A549 (cell line): ENCODE results near the gene SLC26A2. TPM values are rescaled to one million over a fixed set of nuclear protein-coding genes. Genes with fewer than 3 reads are reported as not detected.

Source experiments
- ATAC-seq, 2 experiments: fragments of 200-7000 bp in 1 of 2; fragments of >200 bp in 1 of 2; cut with Nextera tagmentation in 1 of 2; cut with Tn5 transposase in 1 of 2; 3 replicates each; pipeline versions ENCODE4 v1.8.0 to v1.9.1; 2018 to 2020; ENCODE audit warnings: mild to moderate bottlenecking in 1 of 2, moderate library complexity in 1 of 2
- CTCF ChIA-PET: fragments of 300-600 bp; sonication (Branson Sonifier 250); formaldehyde crosslinking; extraction: SDS; loops from one replicate; lab custom pipeline; 2021; ENCODE audit warnings: antibody characterized with exemption, inconsistent platforms; lab: Yijun Ruan, JAX
- POLR2A ChIA-PET: fragments of 350-600 bp; formaldehyde crosslinking; extraction: SDS; loops from one replicate; lab custom pipeline; 2021; ENCODE audit warnings: antibody characterized with exemption, inconsistent platforms; lab: Yijun Ruan, JAX
- DNase-seq, 2 experiments: peaks; one replicate each; pipeline versions ENCODE4 v3.0.0 to v3.0.0-alpha.2; 2011 to 2016; ENCODE audit warnings: low read depth in 1 of 2, low spot score in 1 of 2
- FAIRE-seq: peaks from 2 replicates; lab custom pipeline; 2011; peaks lifted over from hg19 to GRCh38; lab: Jason Lieb, UNC
- H3K27ac ChIP-seq, 2 experiments: fragments of >200 bp; sonication (Bioruptor Twin); formaldehyde crosslinking; 3 replicates each; pipeline ENCODE4 v1.5.1; 2016 to 2017
- H3K4me1 ChIP-seq: fragments of >200 bp; sonication (Bioruptor Twin); formaldehyde crosslinking; 3 replicates; pipeline ENCODE4 v1.6.1; 2016
- H3K4me2 ChIP-seq: fragments of >200 bp; sonication (Bioruptor Twin); formaldehyde crosslinking; 3 replicates; pipeline ENCODE4 v1.6.1; 2016
- H3K4me3 ChIP-seq: fragments of >200 bp; sonication (Bioruptor Twin); formaldehyde crosslinking; 3 replicates; pipeline ENCODE4 v1.5.1; 2016
- H3K9me3 ChIP-seq: fragments of >200 bp; sonication (Bioruptor Twin); formaldehyde crosslinking; 3 replicates; pipeline ENCODE4 v1.6.1; 2016
- BHLHE40 ChIP-seq: IDR thresholded peaks from 2 replicates; pipeline ENCODE4 v1.6.1; 2012; ENCODE audit warnings: low read depth, low read length, inconsistent platforms
- CBX8 ChIP-seq: fragments of 200-600 bp; sonication (generic); IDR thresholded peaks from 2 replicates; pipeline ENCODE4 v1.6.1; 2016
- CEBPB ChIP-seq, 2 experiments: fragments of >200 bp in 1 of 2; sonication (Bioruptor Twin) in 1 of 2; formaldehyde crosslinking in 1 of 2; IDR thresholded peaks; 2 replicates each; pipeline ENCODE4 v1.6.1; 2012 to 2016
- CHD2 ChIP-seq: fragments of 150-350 bp; IDR thresholded peaks from 2 replicates; pipeline ENCODE4 v1.6.1; 2014; ENCODE audit warnings: low read length; ENCODE audit not compliant: partially characterized antibody
- CHD4 ChIP-seq: fragments of 200-600 bp; sonication (generic); IDR thresholded peaks from 2 replicates; pipeline ENCODE4 v1.6.1; 2016; ENCODE audit warnings: antibody characterized with exemption, mild to moderate bottlenecking, borderline replicate concordance
- HDAC2 ChIP-seq: fragments of 200-600 bp; sonication (generic); IDR thresholded peaks from 2 replicates; pipeline ENCODE4 v1.6.1; 2016
- HEYL ChIP-seq: fragments of 250-450 bp; sonication (Bioruptor Pico); IDR thresholded peaks from 2 replicates; pipeline ENCODE4 v1.8.0; 2021; ENCODE audit warnings: mild to moderate bottlenecking, moderate library complexity
- JUN ChIP-seq, 2 experiments: fragments of >200 bp; sonication (Bioruptor Twin); formaldehyde crosslinking; IDR thresholded peaks; 2 replicates in 1 of 2; 3 replicates in 1 of 2; pipeline ENCODE4 v1.6.1; 2016 to 2017
- JUNB ChIP-seq: fragments of >200 bp; sonication (Bioruptor Twin); formaldehyde crosslinking; IDR thresholded peaks from 2 replicates; pipeline ENCODE4 v1.6.1; 2016
- KDM1A ChIP-seq: fragments of 200-600 bp; sonication (generic); IDR thresholded peaks from 2 replicates; pipeline ENCODE4 v1.6.1; 2016; ENCODE audit warnings: low read depth, mild to moderate bottlenecking
- KDM5A ChIP-seq: fragments of 200-600 bp; sonication (generic); IDR thresholded peaks from 2 replicates; pipeline ENCODE4 v1.6.1; 2016; ENCODE audit warnings: antibody characterized with exemption, mild to moderate bottlenecking
- MAX ChIP-seq: IDR thresholded peaks from 2 replicates; pipeline ENCODE4 v1.6.1; 2012
- MAZ ChIP-seq: fragments of 150-350 bp; IDR thresholded peaks from 2 replicates; pipeline ENCODE4 v1.6.1; 2014; ENCODE audit warnings: antibody characterized with exemption, low read depth, low read length, borderline replicate concordance
- MYC ChIP-seq: IDR thresholded peaks from 2 replicates; pipeline ENCODE4 v1.6.1; 2012; ENCODE audit warnings: mild to moderate bottlenecking, inconsistent platforms, low read length, improper control_type of control experiment, borderline replicate concordance
- NPAS2 ChIP-seq: fragments of 250-450 bp; sonication (Bioruptor Pico); IDR thresholded peaks from 2 replicates; pipeline ENCODE4 v1.8.0; 2022; ENCODE audit warnings: mild to moderate bottlenecking, moderate library complexity, borderline replicate concordance
- POLR2A ChIP-seq: IDR thresholded peaks from 2 replicates; pipeline ENCODE4 v1.6.1; 2012; ENCODE audit warnings: mild to moderate bottlenecking, low read length
- POLR2AphosphoS2 ChIP-seq: conservative IDR thresholded peaks from 2 replicates; pipeline ENCODE4 v1.6.1; 2012; ENCODE audit warnings: low read length, improper control_type of control experiment, inconsistent platforms
- RAD21 ChIP-seq, 2 experiments: fragments of >200 bp in 1 of 2; sonication (Bioruptor Twin) in 1 of 2; formaldehyde crosslinking in 1 of 2; IDR thresholded peaks in 1 of 2; conservative IDR thresholded peaks in 1 of 2; 2 replicates in 1 of 2; 3 replicates in 1 of 2; pipeline ENCODE4 v1.6.1; 2012 to 2018; ENCODE audit warnings: inconsistent platforms in 1 of 2
- RARB ChIP-seq: fragments of 250-450 bp; sonication (Bioruptor Pico); IDR thresholded peaks from 2 replicates; pipeline ENCODE4 v1.8.0; 2021; ENCODE audit warnings: mild to moderate bottlenecking, moderate library complexity
- SMC3 ChIP-seq: fragments of >200 bp; sonication (Bioruptor Twin); formaldehyde crosslinking; IDR thresholded peaks from 3 replicates; pipeline ENCODE4 v1.6.1; 2018; ENCODE audit warnings: inconsistent platforms
- TP53 ChIP-seq: fragments of 250-450 bp; sonication (Bioruptor Pico); IDR thresholded peaks from 2 replicates; pipeline ENCODE4 v1.5.0; 2021; ENCODE audit warnings: mild to moderate bottlenecking, moderate library complexity
- USF2 ChIP-seq: fragments of 450-650 bp; IDR thresholded peaks from 2 replicates; pipeline ENCODE4 v1.6.1; 2014; ENCODE audit warnings: antibody characterized with exemption
- ZC3H11A ChIP-seq: fragments of 450-650 bp; IDR thresholded peaks from 2 replicates; pipeline ENCODE4 v1.6.1; 2014; ENCODE audit warnings: antibody characterized with exemption, mild to moderate bottlenecking
- ZNF302 ChIP-seq: fragments of 250-450 bp; sonication (Bioruptor Pico); IDR thresholded peaks from 2 replicates; pipeline ENCODE4 v1.9.0; 2021; ENCODE audit warnings: inconsistent platforms, mild to moderate bottlenecking, moderate library complexity
- WGBS: methylation state at CpG from one replicate; pipeline ENCODE4 v1.1.6; 2017; ENCODE audit errors: missing lambda C conversion rate; 5-methylcytosine and 5-hydroxymethylcytosine counted together
- polyA plus RNA-seq, 4 experiments: library from polyadenylated mRNA; depleted of rRNA in 3 of 4; stranded (reverse); fragments of >200 nt; fragmentation: RNase III in 1 of 4; extraction: RNeasy Plus Mini Kit Qiagen cat#74134 plus additional on column Dnase treatment in 1 of 4; gene quantifications; 2 replicates in 3 of 4; 3 replicates in 1 of 4; pipeline ENCODE4 v1.2.3, GENCODE V29; 2011 to 2017
- TF ChIP-seq, protein P1 (sequence below): IDR thresholded peaks from 2 replicates; pipeline ENCODE4 v1.6.1; 2012
- TF ChIP-seq, protein P2 (sequence below): fragments of >200 bp; sonication (Bioruptor Twin); formaldehyde crosslinking; IDR thresholded peaks from 3 replicates; pipeline ENCODE4 v1.5.1; 2016
- TF ChIP-seq, protein P3 (sequence below): fragments of 150-350 bp; IDR thresholded peaks from 2 replicates; pipeline ENCODE4 v1.6.1; 2014; ENCODE audit warnings: low read depth, mild to moderate bottlenecking, low read length

The SLC26A2 gene
- polyA plus RNA-seq, 2 of the 4 experiments (the other 2 are of a cell fraction), result 31.9 to 32.2 TPM

DNA sequence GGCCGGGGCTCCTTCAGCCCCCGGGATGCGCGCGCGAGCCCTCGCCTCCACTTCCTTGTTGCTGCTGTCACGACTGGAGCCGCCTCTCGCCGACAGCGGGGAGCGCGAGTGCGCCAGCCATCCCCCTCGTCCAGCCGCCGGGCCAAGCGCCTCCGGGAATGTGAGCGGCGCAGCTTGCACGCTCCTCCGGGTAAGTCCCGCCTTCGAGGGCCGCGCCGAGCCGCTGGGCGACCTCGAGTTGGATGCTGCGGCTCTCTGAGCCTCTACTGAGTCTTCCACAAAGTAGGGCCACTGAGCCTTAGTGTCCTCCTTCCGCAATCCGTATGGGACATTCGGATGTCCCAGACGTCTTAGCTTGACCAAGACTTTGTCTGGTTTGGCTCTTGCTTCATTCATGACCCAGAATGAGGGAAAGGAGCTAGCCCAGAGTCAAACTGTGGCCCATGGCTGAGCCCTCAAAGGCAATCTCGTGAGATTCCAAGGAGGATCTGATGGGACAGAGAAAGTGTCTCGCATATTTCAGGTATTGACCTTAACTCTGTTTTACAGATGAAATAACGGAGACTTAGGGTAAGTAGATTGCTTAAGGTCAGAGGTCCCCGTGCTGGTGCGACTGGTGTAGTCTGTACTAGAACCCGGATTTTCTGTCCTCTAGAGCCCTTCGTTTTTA, 40.6 kb downstream of the SLC26A2 start (continued):
- TF ChIP-seq MAX, result no peak
- TF ChIP-seq MAZ, result no peak
- TF ChIP-seq HDAC2, result no peak
- TF ChIP-seq CHD2, result peak; percentile 80
- TF ChIP-seq POLR2A, result no peak
- TF ChIP-seq CHD4, result no peak
- no peak for TF ChIP-seq CEBPB (IDR thresholded peaks at IDR 0.05)
- no peak for TF ChIP-seq CBX8
- TF ChIP-seq ZNF302 (CRISPR knock-in tag), result no peak
- TF ChIP-seq, protein P1, sequence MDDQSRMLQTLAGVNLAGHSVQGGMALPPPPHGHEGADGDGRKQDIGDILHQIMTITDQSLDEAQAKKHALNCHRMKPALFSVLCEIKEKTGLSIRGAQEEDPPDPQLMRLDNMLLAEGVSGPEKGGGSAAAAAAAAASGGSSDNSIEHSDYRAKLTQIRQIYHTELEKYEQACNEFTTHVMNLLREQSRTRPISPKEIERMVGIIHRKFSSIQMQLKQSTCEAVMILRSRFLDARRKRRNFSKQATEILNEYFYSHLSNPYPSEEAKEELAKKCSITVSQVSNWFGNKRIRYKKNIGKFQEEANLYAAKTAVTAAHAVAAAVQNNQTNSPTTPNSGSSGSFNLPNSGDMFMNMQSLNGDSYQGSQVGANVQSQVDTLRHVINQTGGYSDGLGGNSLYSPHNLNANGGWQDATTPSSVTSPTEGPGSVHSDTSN, result no peak

DNA sequence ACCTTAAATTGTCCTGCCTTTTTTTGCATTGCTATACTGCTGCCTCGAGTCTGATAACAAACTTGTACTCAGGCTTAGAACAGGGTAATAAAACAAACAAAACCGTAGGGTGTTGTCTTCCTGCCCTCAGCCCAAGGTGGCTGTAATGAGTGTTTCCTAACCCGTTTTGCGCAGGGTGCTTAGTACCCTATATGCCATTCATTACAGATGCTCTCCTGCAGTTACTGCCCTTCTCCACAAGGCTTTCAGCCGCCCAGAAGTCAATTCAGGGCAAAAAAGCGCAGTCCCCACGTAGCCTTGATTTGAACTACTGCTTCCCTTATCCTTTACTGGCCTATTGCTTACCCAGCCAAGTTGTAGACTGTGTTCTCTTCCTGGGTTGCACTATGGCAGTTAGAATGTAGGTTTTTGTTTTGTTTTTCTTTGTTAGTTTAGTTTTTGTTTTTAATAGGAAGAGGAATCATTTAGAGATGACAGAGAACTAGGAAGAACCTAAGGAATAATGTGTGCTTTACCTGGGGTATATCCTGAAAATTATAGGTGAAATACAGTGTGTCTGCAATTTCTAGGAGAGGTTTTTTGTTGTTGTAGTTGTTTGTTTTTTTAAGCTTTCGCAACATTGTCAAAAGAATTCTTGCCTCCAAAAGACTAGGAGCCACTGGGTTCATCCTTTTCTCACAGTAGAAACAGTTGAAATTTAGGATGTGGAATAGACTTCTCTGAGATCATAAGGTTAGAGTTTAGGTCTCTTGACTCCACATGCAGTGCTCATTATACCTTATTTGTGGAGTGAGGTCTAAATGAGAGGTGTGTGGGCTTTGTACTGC, 41.3 kb downstream of the SLC26A2 start:
- 16% methylated on average over 8 of the region's 8 CpGs for WGBS
- H3K27ac ChIP-seq, result peak overlapping the region; percentile 97
- peaks cover 20% of the 10 kb centered on the region for H3K4me1 ChIP-seq
- CTCF ChIA-PET, result interaction anchor here (0.8 to 5.7 kb wide), 9 partner anchors 9 to 334 kb away, joined by 3 to 51 read pairs (median 4); no protein-coding TSS in a partner anchor
- peak overlapping the region; percentile 96 for H3K4me3 ChIP-seq
- TF ChIP-seq JUNB (no peak), ZC3H11A (no peak), RAD21 (conservative IDR thresholded peaks at IDR 0.05 in 1 of 2, IDR thresholded peaks at IDR 0.05 in 1 of 2) (peak in 1 of 2 experiments; percentile 21; a peak in 1 of 5 replicates), KDM1A (no peak)
- TF ChIP-seq, protein P2, sequence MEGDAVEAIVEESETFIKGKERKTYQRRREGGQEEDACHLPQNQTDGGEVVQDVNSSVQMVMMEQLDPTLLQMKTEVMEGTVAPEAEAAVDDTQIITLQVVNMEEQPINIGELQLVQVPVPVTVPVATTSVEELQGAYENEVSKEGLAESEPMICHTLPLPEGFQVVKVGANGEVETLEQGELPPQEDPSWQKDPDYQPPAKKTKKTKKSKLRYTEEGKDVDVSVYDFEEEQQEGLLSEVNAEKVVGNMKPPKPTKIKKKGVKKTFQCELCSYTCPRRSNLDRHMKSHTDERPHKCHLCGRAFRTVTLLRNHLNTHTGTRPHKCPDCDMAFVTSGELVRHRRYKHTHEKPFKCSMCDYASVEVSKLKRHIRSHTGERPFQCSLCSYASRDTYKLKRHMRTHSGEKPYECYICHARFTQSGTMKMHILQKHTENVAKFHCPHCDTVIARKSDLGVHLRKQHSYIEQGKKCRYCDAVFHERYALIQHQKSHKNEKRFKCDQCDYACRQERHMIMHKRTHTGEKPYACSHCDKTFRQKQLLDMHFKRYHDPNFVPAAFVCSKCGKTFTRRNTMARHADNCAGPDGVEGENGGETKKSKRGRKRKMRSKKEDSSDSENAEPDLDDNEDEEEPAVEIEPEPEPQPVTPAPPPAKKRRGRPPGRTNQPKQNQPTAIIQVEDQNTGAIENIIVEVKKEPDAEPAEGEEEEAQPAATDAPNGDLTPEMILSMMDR, result peak; percentile 24; the same call in 2 of the 3 replicates
- H3K4me2 ChIP-seq, result peak overlapping the region; percentile 98
- POLR2A ChIA-PET, result interaction anchor here (0.6 kb wide), 1 partner anchor 270 kb away, joined by 6 read pairs; no protein-coding TSS in a partner anchor
- H3K9me3 ChIP-seq, result no peaks in the 10 kb centered on the region
- FAIRE-seq, result no peak
- peak; percentile 76 to 84 for DNase-seq
- peak; percentile 73 to 83 for ATAC-seq

GRCh38 chr5:150006318-150006717, 45.8 kb downstream of the SLC26A2 start:
- DNase-seq (no peak), FAIRE-seq (no peak), ATAC-seq (no peak)
- Histone ChIP-seq H3K9me3 (no peaks in the 10 kb centered on the region), H3K4me3 (no peak overlapping the region), H3K4me2 (no peak overlapping the region), H3K4me1 (peaks cover 13% of the 10 kb centered on the region), H3K27ac (no peak overlapping the region)
- 90% methylated on average over 4 of the region's 4 CpGs for WGBS
- POLR2A ChIA-PET, result no interaction called here
- CTCF ChIA-PET, result interaction anchor here (0.9 to 4.4 kb wide), 6 partner anchors 11 to 370 kb away, joined by 3 to 20 read pairs (median 4); no protein-coding TSS in a partner anchor
- TF ChIP-seq SMC3 (no peak), HEYL (no peak), BHLHE40 (no peak), MYC (no peak), POLR2AphosphoS2 (no peak), USF2 (no peak), POLR2A (no peak), NPAS2 (no peak), RARB (CRISPR knock-in tag) (no peak), CHD2 (no peak), HDAC2 (no peak), KDM5A (no peak), TP53 (no peak), JUN (IDR thresholded peaks at IDR 0.05) (no peak)
- TF ChIP-seq, protein P3, sequence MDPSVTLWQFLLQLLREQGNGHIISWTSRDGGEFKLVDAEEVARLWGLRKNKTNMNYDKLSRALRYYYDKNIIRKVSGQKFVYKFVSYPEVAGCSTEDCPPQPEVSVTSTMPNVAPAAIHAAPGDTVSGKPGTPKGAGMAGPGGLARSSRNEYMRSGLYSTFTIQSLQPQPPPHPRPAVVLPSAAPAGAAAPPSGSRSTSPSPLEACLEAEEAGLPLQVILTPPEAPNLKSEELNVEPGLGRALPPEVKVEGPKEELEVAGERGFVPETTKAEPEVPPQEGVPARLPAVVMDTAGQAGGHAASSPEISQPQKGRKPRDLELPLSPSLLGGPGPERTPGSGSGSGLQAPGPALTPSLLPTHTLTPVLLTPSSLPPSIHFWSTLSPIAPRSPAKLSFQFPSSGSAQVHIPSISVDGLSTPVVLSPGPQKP, result no peak
- TF ChIP-seq, protein P2, result no peak
